ENCODE measurements around the gene IFI30. TPM values are rescaled to one million over a fixed set of nuclear protein-coding genes. Genes with fewer than 3 reads are reported as not detected.

IFI30 gene
- total RNA-seq, 1 experiment from 2014 or later: 22.4 TPM

GRCh38 chr19:18197306-18197705, 23.7 kb downstream of the IFI30 start:
- CTCF ChIA-PET: interaction anchor here (0.7 kb wide), 1 partner anchor 292 kb away, joined by 6 read pairs; no protein-coding TSS in a partner anchor
- H3K27ac Mint-ChIP-seq (ENCODE audit: unreplicated experiment): no peak overlapping the region
- H3K9me3 Mint-ChIP-seq (ENCODE audit: low read depth, unreplicated experiment): no peaks in the 10 kb centered on the region

GRCh38 chr19:18197941-18198340, 24.3 kb downstream of the IFI30 start:
- no peak for TF ChIP-seq CTCF (IDR thresholded peaks at IDR 0.05; ENCODE audit: unreplicated experiment)
- CTCF ChIA-PET: interaction anchor here (0.7 kb wide), 1 partner anchor 293 kb away, joined by 6 read pairs; no protein-coding TSS in a partner anchor
- H3K4me1 Mint-ChIP-seq (ENCODE audit: low read depth, unreplicated experiment): peaks cover 8% of the 10 kb centered on the region
- no TSS peak for BruUV-seq (replicated peaks)
- intact Hi-C loops (cut with micrococcal nuclease; ENCODE audit: unreplicated experiment): no loop called here
- no peak for DNase-seq
- H3K9me3 Mint-ChIP-seq (ENCODE audit: low read depth, unreplicated experiment): no peaks in the 10 kb centered on the region
- H3K27me3 Mint-ChIP-seq (ENCODE audit: unreplicated experiment): no peaks in the 10 kb centered on the region
- no peak overlapping the region for H3K27ac Mint-ChIP-seq (ENCODE audit: unreplicated experiment)
- peaks cover 15% of the 10 kb centered on the region for H3K36me3 Mint-ChIP-seq (ENCODE audit: insufficient read depth, unreplicated experiment)
- H3K4me3 Mint-ChIP-seq (ENCODE audit: low read depth, unreplicated experiment): no peak overlapping the region

More at GRCh38 chr19:18197306-18197705, 23.7 kb downstream of the IFI30 start:
- intact Hi-C loops (cut with micrococcal nuclease; ENCODE audit: unreplicated experiment): no loop called here
- DNase-seq: no peak
- H3K4me1 Mint-ChIP-seq (ENCODE audit: low read depth, unreplicated experiment): peaks cover 8% of the 10 kb centered on the region
- H3K36me3 Mint-ChIP-seq (ENCODE audit: insufficient read depth, unreplicated experiment): peaks cover 22% of the 10 kb centered on the region
- H3K4me3 Mint-ChIP-seq (ENCODE audit: low read depth, unreplicated experiment): no peak overlapping the region
- no TSS peak for BruUV-seq (replicated peaks)
- H3K27me3 Mint-ChIP-seq (ENCODE audit: unreplicated experiment): no peaks in the 10 kb centered on the region
- no peak for TF ChIP-seq CTCF (IDR thresholded peaks at IDR 0.05; ENCODE audit: unreplicated experiment)

- Mint-ChIP-seq H3K36me3 (ENCODE audit: insufficient read depth, unreplicated experiment) (peaks cover 15% of the 10 kb centered on the region), H3K27ac (ENCODE audit: unreplicated experiment) (no peak overlapping the region), H3K9me3 (ENCODE audit: low read depth, unreplicated experiment) (no peaks in the 10 kb centered on the region), H3K27me3 (ENCODE audit: unreplicated experiment) (no peaks in the 10 kb centered on the region), H3K4me3 (ENCODE audit: low read depth, unreplicated experiment) (no peak overlapping the region), H3K4me1 (ENCODE audit: low read depth, unreplicated experiment) (peaks cover 8% of the 10 kb centered on the region)
- no TSS peak for BruUV-seq (replicated peaks)
- intact Hi-C loops (cut with micrococcal nuclease; ENCODE audit: unreplicated experiment): no loop called here
- no peak for TF ChIP-seq CTCF (IDR thresholded peaks at IDR 0.05; ENCODE audit: unreplicated experiment)
- no peak for DNase-seq
- CTCF ChIA-PET: no interaction called here
Observed at GRCh38 chr19:18198374-18198773, 24.8 kb downstream of the IFI30 start.

- no peaks in the 10 kb centered on the region for H3K9me3 Mint-ChIP-seq (ENCODE audit: low read depth, unreplicated experiment)
- no TSS peak for BruUV-seq (replicated peaks)
- no peak for TF ChIP-seq CTCF (IDR thresholded peaks at IDR 0.05; ENCODE audit: unreplicated experiment)
- no peaks in the 10 kb centered on the region for H3K27me3 Mint-ChIP-seq (ENCODE audit: unreplicated experiment)
- intact Hi-C loops (cut with micrococcal nuclease; ENCODE audit: unreplicated experiment): no loop called here
- CTCF ChIA-PET: no interaction called here
- H3K4me1 Mint-ChIP-seq (ENCODE audit: low read depth, unreplicated experiment): no peaks in the 10 kb centered on the region
- peak overlapping the region; percentile 34 for H3K4me3 Mint-ChIP-seq (ENCODE audit: low read depth, unreplicated experiment)
- peaks cover 28% of the 10 kb centered on the region for H3K36me3 Mint-ChIP-seq (ENCODE audit: insufficient read depth, unreplicated experiment)
- DNase-seq: no peak
- no peak overlapping the region for H3K27ac Mint-ChIP-seq (ENCODE audit: unreplicated experiment)
Observed at GRCh38 chr19:18202397-18202777, 28.8 kb downstream of the IFI30 start.

Data from Calu3 (cell line).